GM23338 (cell line): ENCODE data around the gene CEACAM21. TPM values are rescaled to one million over a fixed set of nuclear protein-coding genes. Genes with fewer than 3 reads are reported as not detected.

ENCODE experiments used
- ATAC-seq: fragments of 200-7000 bp; cut with Tn5 transposase; 3 replicates; pipeline ENCODE4 v1.9.1; 2020
- DNase-seq: peaks from one replicate; pipeline ENCODE4 v3.0.0-alpha.2; 2015; ENCODE audit warnings: low spot score
- H2AFZ ChIP-seq: fragments of 200-600 bp; sonication (generic); 2 replicates; pipeline ENCODE4 v1.8.0; 2016; ENCODE audit warnings: antibody characterized with exemption, mild to moderate bottlenecking, moderate library complexity
- H3F3A ChIP-seq: fragments of 200-600 bp; sonication (generic); replicated peaks from 2 replicates; pipeline ENCODE4 v1.8.0; 2017; ENCODE audit warnings: antibody characterized with exemption, mixed run types, low read depth
- H3K27ac ChIP-seq: fragments of 200-600 bp; sonication (generic); 2 replicates; pipeline ENCODE4 v1.6.1; 2016; ENCODE audit warnings: low read depth
- H3K27me3 ChIP-seq: fragments of 200-600 bp; sonication (generic); 2 replicates; pipeline ENCODE4 v1.8.0; 2016; ENCODE audit warnings: mild to moderate bottlenecking, mixed run types, moderate library complexity; ENCODE audit not compliant: insufficient read depth
- H3K36me3 ChIP-seq: fragments of 200-600 bp; sonication (generic); 2 replicates; pipeline ENCODE4 v1.8.0; 2016; ENCODE audit warnings: mild to moderate bottlenecking; ENCODE audit not compliant: insufficient read depth
- H3K4me1 ChIP-seq: fragments of 200-600 bp; sonication (generic); 2 replicates; pipeline ENCODE4 v1.8.0; 2016; ENCODE audit warnings: mild to moderate bottlenecking, moderate library complexity; ENCODE audit not compliant: insufficient read depth
- H3K4me2 ChIP-seq: fragments of 200-600 bp; sonication (generic); 2 replicates; pipeline ENCODE4 v1.7.1; 2017; ENCODE audit warnings: mixed run types
- H3K4me3 ChIP-seq: fragments of 200-600 bp; sonication (generic); 2 replicates; pipeline ENCODE4 v1.6.1; 2016; ENCODE audit warnings: mixed run types
- H3K79me2 ChIP-seq: fragments of 200-600 bp; sonication (generic); replicated peaks from 2 replicates; pipeline ENCODE4 v1.8.0; 2017; ENCODE audit warnings: mild to moderate bottlenecking; ENCODE audit not compliant: insufficient read depth
- H3K9me2 ChIP-seq: fragments of 200-600 bp; sonication (generic); 2 replicates; pipeline ENCODE4 v1.8.0; 2017; ENCODE audit not compliant: insufficient read depth
- H4K20me1 ChIP-seq: fragments of 200-600 bp; sonication (generic); replicated peaks from 2 replicates; pipeline ENCODE4 v1.8.0; 2017; ENCODE audit warnings: mild to moderate bottlenecking; ENCODE audit not compliant: insufficient read depth
- H3K27ac Mint-ChIP-seq: 2 replicates; pipeline ENCODE4 v1.8.0; 2020; ENCODE audit warnings: inconsistent platforms, mild to moderate bottlenecking, moderate library complexity, mixed read lengths
- H3K27me3 Mint-ChIP-seq: 3 replicates; pipeline ENCODE4 v1.8.0; 2022; ENCODE audit warnings: low read depth, mild to moderate bottlenecking, moderate library complexity, mixed read lengths, inconsistent platforms; ENCODE audit not compliant: insufficient read depth, poor library complexity
- H3K36me3 Mint-ChIP-seq: 3 replicates; pipeline ENCODE4 v1.8.0; 2021; ENCODE audit warnings: low read depth, mild to moderate bottlenecking, inconsistent platforms, moderate library complexity, mixed read lengths
- H3K4me1 Mint-ChIP-seq: 3 replicates; pipeline ENCODE4 v1.8.0; 2020; ENCODE audit warnings: mild to moderate bottlenecking, inconsistent platforms, mixed read lengths
- H3K4me3 Mint-ChIP-seq: 3 replicates; pipeline ENCODE4 v1.8.0; 2021; ENCODE audit warnings: moderate library complexity, mild to moderate bottlenecking, inconsistent platforms, mixed read lengths
- H3K9me3 Mint-ChIP-seq: 3 replicates; pipeline ENCODE4 v1.8.0; 2020; ENCODE audit warnings: moderate library complexity, mild to moderate bottlenecking, inconsistent platforms, mixed read lengths
- CREB1 ChIP-seq: fragments of 250-450 bp; sonication (Bioruptor Pico); IDR thresholded peaks from 2 replicates; pipeline ENCODE4 v1.5.0; 2020; ENCODE audit warnings: low read depth, mild to moderate bottlenecking, moderate library complexity
- EZH2 ChIP-seq: fragments of 200-600 bp; sonication (generic); IDR thresholded peaks from one replicate; pipeline ENCODE4 v1.8.0; 2017; ENCODE audit warnings: antibody characterized with exemption, mild to moderate bottlenecking, low read depth; ENCODE audit not compliant: unreplicated experiment
- EZH2phosphoT487 ChIP-seq: fragments of 200-600 bp; sonication (generic); IDR thresholded peaks from one replicate; pipeline ENCODE4 v1.8.1; 2018; ENCODE audit warnings: antibody characterized with exemption; ENCODE audit not compliant: unreplicated experiment
- NANOG ChIP-seq: IDR thresholded peaks from 2 replicates; pipeline ENCODE4 v1.6.1; 2016; ENCODE audit warnings: antibody characterized with exemption, borderline replicate concordance
- POLR2AphosphoS5 ChIP-seq: IDR thresholded peaks from 2 replicates; pipeline ENCODE4 v1.6.1; 2016; ENCODE audit warnings: antibody characterized with exemption, low read depth
- REST ChIP-seq: IDR thresholded peaks from one replicate; pipeline ENCODE4 v1.6.1; 2018; ENCODE audit warnings: antibody characterized with exemption; ENCODE audit not compliant: unreplicated experiment
- STAT1 ChIP-seq: IDR thresholded peaks from one replicate; pipeline ENCODE4 v1.6.1; 2016; ENCODE audit warnings: antibody characterized with exemption; ENCODE audit not compliant: unreplicated experiment
- ZNF331 ChIP-seq: fragments of 250-450 bp; sonication (Bioruptor Pico); IDR thresholded peaks from 2 replicates; pipeline ENCODE4 v1.5.0; 2020; ENCODE audit warnings: low read depth, mild to moderate bottlenecking, moderate library complexity
- polyA plus RNA-seq: library from polyadenylated mRNA; unstranded; fragments of >200 nt; fragmentation: Nextera tagmentation; extraction: Ambion mirVana; gene quantifications from 2 replicates; pipeline ENCODE4 v1.2.1, GENCODE V29; 2016
- total RNA-seq: library from RNA; depleted of rRNA; stranded (reverse); fragments of >200 nt; shearing (Covaris generic); gene quantifications from 2 replicates; pipeline ENCODE4 v1.2.3, GENCODE V29; 2014
- TF ChIP-seq, protein P1 (sequence below), 2 experiments: fragments of 200-600 bp in 1 of 2; sonication (generic) in 1 of 2; conservative IDR thresholded peaks; 2 replicates each; pipeline versions ENCODE4 v1.5.1 to v1.6.1; 2016 to 2017; ENCODE audit warnings: antibody characterized with exemption in 2 of 2, low read depth in 2 of 2, mild to moderate bottlenecking in 2 of 2, moderate library complexity in 1 of 2

Gene CEACAM21
- total and polyA plus RNA-seq, 2 experiments from 2014 or later = not detected

GRCh38 chr19:41623360-41623759 lies 47.4 kb downstream of the CEACAM21 start:
- DNase-seq = no peak
- peaks cover 18% of the 10 kb centered on the region for H3K27me3 Mint-ChIP-seq

DNA sequence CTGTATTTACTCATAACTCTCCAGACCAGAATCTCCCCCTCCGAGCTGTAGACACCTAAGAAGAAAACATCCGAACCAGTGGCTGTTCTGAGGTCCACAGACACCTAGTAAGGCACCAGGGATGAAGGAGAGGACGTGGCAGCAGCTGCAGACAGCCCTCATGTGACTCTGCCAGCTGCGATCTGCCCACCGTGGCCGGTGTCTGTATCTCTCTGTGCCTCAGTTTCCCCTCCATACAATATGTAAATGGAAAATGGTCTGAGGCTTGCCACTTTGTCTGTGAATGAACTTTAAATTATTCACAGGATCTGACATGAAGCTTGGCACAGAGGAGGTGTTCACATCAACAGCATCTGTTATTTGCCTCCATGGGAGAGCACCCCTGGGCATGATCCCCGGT lies 48.5 kb downstream of the CEACAM21 start:
- Mint-ChIP-seq H3K27ac (no peak overlapping the region), H3K4me1 (no peaks in the 10 kb centered on the region), H3K9me3 (no peaks in the 10 kb centered on the region), H3K4me3 (no peak overlapping the region), H3K36me3 (no peaks in the 10 kb centered on the region), H3K27me3 (peaks cover 20% of the 10 kb centered on the region)
- TF ChIP-seq REST (no peak), NANOG (no peak), CREB1 (CRISPR knock-in tag) (no peak)
- Histone ChIP-seq H3F3A (no peaks in the 10 kb centered on the region), H3K36me3 (no peaks in the 10 kb centered on the region), H3K27me3 (no peaks in the 10 kb centered on the region), H3K4me1 (no peaks in the 10 kb centered on the region), H3K4me3 (no peak overlapping the region), H3K4me2 (no peak overlapping the region), H3K9me2 (no peaks in the 10 kb centered on the region), H3K79me2 (no peaks in the 10 kb centered on the region), H4K20me1 (no peaks in the 10 kb centered on the region), H2AFZ (no peak overlapping the region), H3K27ac (no peak overlapping the region)
- DNase-seq (no peak), ATAC-seq (no peak)

More at GRCh38 chr19:41623360-41623759, 47.4 kb downstream of the CEACAM21 start:
- Histone ChIP-seq H4K20me1 (no peaks in the 10 kb centered on the region), H3K4me1 (no peaks in the 10 kb centered on the region), H3K27me3 (no peaks in the 10 kb centered on the region), H2AFZ (no peak overlapping the region), H3K4me3 (no peak overlapping the region), H3K79me2 (no peaks in the 10 kb centered on the region), H3K27ac (no peak overlapping the region), H3F3A (no peaks in the 10 kb centered on the region), H3K36me3 (no peaks in the 10 kb centered on the region), H3K9me2 (no peaks in the 10 kb centered on the region), H3K4me2 (no peak overlapping the region)
- TF ChIP-seq REST (no peak), NANOG (no peak), EZH2 (no peak), POLR2AphosphoS5 (no peak), EZH2phosphoT487 (no peak), ZNF331 (CRISPR knock-in tag) (no peak), STAT1 (no peak)
- TF ChIP-seq, protein P1, sequence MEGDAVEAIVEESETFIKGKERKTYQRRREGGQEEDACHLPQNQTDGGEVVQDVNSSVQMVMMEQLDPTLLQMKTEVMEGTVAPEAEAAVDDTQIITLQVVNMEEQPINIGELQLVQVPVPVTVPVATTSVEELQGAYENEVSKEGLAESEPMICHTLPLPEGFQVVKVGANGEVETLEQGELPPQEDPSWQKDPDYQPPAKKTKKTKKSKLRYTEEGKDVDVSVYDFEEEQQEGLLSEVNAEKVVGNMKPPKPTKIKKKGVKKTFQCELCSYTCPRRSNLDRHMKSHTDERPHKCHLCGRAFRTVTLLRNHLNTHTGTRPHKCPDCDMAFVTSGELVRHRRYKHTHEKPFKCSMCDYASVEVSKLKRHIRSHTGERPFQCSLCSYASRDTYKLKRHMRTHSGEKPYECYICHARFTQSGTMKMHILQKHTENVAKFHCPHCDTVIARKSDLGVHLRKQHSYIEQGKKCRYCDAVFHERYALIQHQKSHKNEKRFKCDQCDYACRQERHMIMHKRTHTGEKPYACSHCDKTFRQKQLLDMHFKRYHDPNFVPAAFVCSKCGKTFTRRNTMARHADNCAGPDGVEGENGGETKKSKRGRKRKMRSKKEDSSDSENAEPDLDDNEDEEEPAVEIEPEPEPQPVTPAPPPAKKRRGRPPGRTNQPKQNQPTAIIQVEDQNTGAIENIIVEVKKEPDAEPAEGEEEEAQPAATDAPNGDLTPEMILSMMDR (conservative IDR thresholded peaks at IDR 0.05; ENCODE audit: low read depth in 2 of 2) = no peak
- H3K27ac Mint-ChIP-seq = no peak overlapping the region
- ATAC-seq = no peak
- H3K36me3 Mint-ChIP-seq = no peaks in the 10 kb centered on the region
- H3K9me3 Mint-ChIP-seq = no peaks in the 10 kb centered on the region
- H3K4me1 Mint-ChIP-seq = no peaks in the 10 kb centered on the region
- H3K4me3 Mint-ChIP-seq = no peak overlapping the region
